NCI-H187 treated with DMSO at 0.1 percent for 48 hours (cell line): Measurements from ENCODE around the gene BBS9.
"Not testable (repeated sequence)": the region's sequence is repeated elsewhere in the genome, so short reads cannot be mapped to it uniquely, and the experiment has no call there.

Experiments
- DNase-seq: peaks from one replicate; lab custom pipeline; 2025; lab: John Stamatoyannopoulos, UW

BBS9 gene

GRCh38 chr7:33500703-33501701 is 371.6 kb downstream of the BBS9 start:
- no peak for DNase-seq

GRCh38 chr7:33503014-33503413 is 373.6 kb downstream of the BBS9 start:
- DNase-seq: no peak

GRCh38 chr7:33503736-33504135 is 374.4 kb downstream of the BBS9 start:
- DNase-seq: no peak

GRCh38 chr7:33504266-33504665 is 374.9 kb downstream of the BBS9 start:
- no peak for DNase-seq

- DNase-seq: no peak
Measured at GRCh38 chr7:33509206-33509605, 379.8 kb downstream of the BBS9 start.

- no peak for DNase-seq
Measured at GRCh38 chr7:33511778-33512177, 382.4 kb downstream of the BBS9 start.

GRCh38 chr7:33516568-33516967 is 387.2 kb downstream of the BBS9 start:
- DNase-seq: no peak

- DNase-seq: no peak
Measured at GRCh38 chr7:33517191-33517590, 387.8 kb downstream of the BBS9 start.

- DNase-seq: not testable (repeated sequence)
Measured at GRCh38 chr7:33527008-33527407, 397.6 kb downstream of the BBS9 start.

- not testable (repeated sequence) for DNase-seq
Measured at GRCh38 chr7:33527613-33528012, 398.2 kb downstream of the BBS9 start.

GRCh38 chr7:33529070-33529469 is 399.7 kb downstream of the BBS9 start:
- no peak for DNase-seq

- DNase-seq: no peak
Measured at GRCh38 chr7:33530664-33531063, 401.3 kb downstream of the BBS9 start.

- DNase-seq: no peak
Measured at GRCh38 chr7:33531888-33532287, 402.5 kb downstream of the BBS9 start.

- DNase-seq: no peak
Measured at GRCh38 chr7:33534833-33535232, 405.5 kb downstream of the BBS9 start.

- no peak for DNase-seq
Measured at GRCh38 chr7:33535989-33536388, 406.6 kb downstream of the BBS9 start.

- no peak for DNase-seq
Measured at GRCh38 chr7:33536398-33537103, 407.2 kb downstream of the BBS9 start.

GRCh38 chr7:33537104-33537477 is 407.7 kb downstream of the BBS9 start:
- no peak for DNase-seq

GRCh38 chr7:33539198-33539597 is 409.8 kb downstream of the BBS9 start:
- no peak for DNase-seq

- no peak for DNase-seq
Measured at GRCh38 chr7:33539659-33540400, 410.5 kb downstream of the BBS9 start.

GRCh38 chr7:33547880-33548279 is 418.5 kb downstream of the BBS9 start:
- DNase-seq: no peak

GRCh38 chr7:33550363-33550762 is 421.0 kb downstream of the BBS9 start:
- DNase-seq: no peak

GRCh38 chr7:33550979-33551378 is 421.6 kb downstream of the BBS9 start:
- DNase-seq: no peak
